Mesenchymal stem cell (in vitro differentiated cells and primary cell): ENCODE data around the gene KCNJ18.
"Not testable (repeated sequence)": the region's sequence is repeated elsewhere in the genome, so short reads cannot be mapped to it uniquely, and the experiment has no call there.

ENCODE experiments used
- DNase-seq: peaks from one replicate; pipeline ENCODE4 v3.0.0-alpha.2; 2013
- H2AFZ ChIP-seq: one replicate; pipeline ENCODE4 v1.6.1; 2013; ENCODE audit warnings: low read depth, mild to moderate bottlenecking, control low read depth, inconsistent platforms, low read length, moderate library complexity
- H2AK5ac ChIP-seq: 2 replicates; pipeline ENCODE4 v1.6.1; 2013; ENCODE audit warnings: low read length, moderate library complexity, mild to moderate bottlenecking, inconsistent platforms; ENCODE audit not compliant: severe bottlenecking
- H2BK120ac ChIP-seq: one replicate; pipeline ENCODE4 v1.6.1; 2013; ENCODE audit warnings: low read depth, mild to moderate bottlenecking, inconsistent platforms, low read length, moderate library complexity
- H2BK12ac ChIP-seq, 2 experiments: one replicate each; pipeline ENCODE4 v1.6.1; 2013; ENCODE audit warnings: inconsistent platforms in 2 of 2, low read length in 2 of 2, mild to moderate bottlenecking in 2 of 2, moderate library complexity in 2 of 2, control low read depth in 1 of 2
- H2BK15ac ChIP-seq: one replicate; pipeline ENCODE4 v1.6.1; 2013; ENCODE audit warnings: mild to moderate bottlenecking, low read depth, inconsistent platforms; ENCODE audit not compliant: poor library complexity, severe bottlenecking
- H2BK5ac ChIP-seq: 2 replicates; pipeline ENCODE4 v1.6.1; 2013; ENCODE audit warnings: low read depth, mild to moderate bottlenecking, low read length, control low read depth, inconsistent platforms; ENCODE audit not compliant: poor library complexity, severe bottlenecking
- H3K14ac ChIP-seq, 2 experiments: one replicate each; pipeline ENCODE4 v1.6.1; 2013; ENCODE audit warnings: inconsistent platforms in 2 of 2, low read length in 2 of 2, control low read depth in 1 of 2, mild to moderate bottlenecking in 1 of 2, moderate library complexity in 1 of 2
- H3K18ac ChIP-seq, 2 experiments: one replicate each; pipeline ENCODE4 v1.6.1; 2013; ENCODE audit warnings: inconsistent platforms in 2 of 2, low read length in 2 of 2, control low read depth in 1 of 2, low read depth in 1 of 2, mild to moderate bottlenecking in 1 of 2
- H3K23ac ChIP-seq, 2 experiments: one replicate each; pipeline ENCODE4 v1.6.1; 2013; ENCODE audit warnings: inconsistent platforms in 2 of 2, low read length in 2 of 2, mild to moderate bottlenecking in 2 of 2, moderate library complexity in 2 of 2, control low read depth in 1 of 2
- H3K27ac ChIP-seq: 2 replicates; pipeline ENCODE4 v1.5.1; 2013; ENCODE audit warnings: mild to moderate bottlenecking, moderate library complexity, low read length, control low read depth, inconsistent platforms; ENCODE audit not compliant: poor library complexity, severe bottlenecking
- H3K27me3 ChIP-seq, 2 experiments: 2 replicates each; pipeline versions ENCODE4 v1.6.1 to v1.7.0; 2013; ENCODE audit warnings: low read length in 2 of 2, mild to moderate bottlenecking in 2 of 2, moderate library complexity in 2 of 2, control low read depth in 1 of 2, inconsistent platforms in 1 of 2; ENCODE audit not compliant: control insufficient read depth in 1 of 2, insufficient read depth in 1 of 2
- H3K36me3 ChIP-seq, 2 experiments: 2 replicates each; pipeline versions ENCODE4 v1.6.1 to v1.7.0; 2013; ENCODE audit warnings: low read length in 2 of 2, control low read depth in 1 of 2, inconsistent platforms in 1 of 2, low read depth in 1 of 2, mild to moderate bottlenecking in 1 of 2; ENCODE audit not compliant: insufficient read depth in 2 of 2, control insufficient read depth in 1 of 2
- H3K4ac ChIP-seq, 2 experiments: one replicate each; pipeline ENCODE4 v1.6.1; 2013; ENCODE audit warnings: inconsistent platforms in 2 of 2, low read length in 2 of 2, mild to moderate bottlenecking in 2 of 2, moderate library complexity in 2 of 2, control low read depth in 1 of 2, low read depth in 1 of 2
- H3K4me1 ChIP-seq: 2 replicates; pipeline ENCODE4 v1.6.1; 2013; ENCODE audit warnings: low read depth, low read length, control low read depth; ENCODE audit not compliant: control insufficient read depth, insufficient read depth
- H3K4me2 ChIP-seq: 2 replicates; pipeline ENCODE4 v1.6.1; 2013; ENCODE audit warnings: low read length, mild to moderate bottlenecking, inconsistent platforms; ENCODE audit not compliant: poor library complexity, severe bottlenecking
- H3K4me3 ChIP-seq, 2 experiments: 2 replicates each; pipeline versions ENCODE4 v1.5.1 to v1.7.0; 2013; ENCODE audit warnings: low read length in 2 of 2, mild to moderate bottlenecking in 2 of 2, control low read depth in 1 of 2, low read depth in 1 of 2; ENCODE audit not compliant: insufficient read depth in 1 of 2
- H3K79me1 ChIP-seq: replicated peaks from 2 replicates; pipeline ENCODE4 v1.6.1; 2013; ENCODE audit warnings: mild to moderate bottlenecking, control low read depth, low read length, inconsistent platforms; ENCODE audit not compliant: poor library complexity, severe bottlenecking
- H3K9ac ChIP-seq: 2 replicates; pipeline ENCODE4 v1.7.0; 2013; ENCODE audit warnings: mild to moderate bottlenecking, low read length, moderate library complexity
- H3K9me3 ChIP-seq: 2 replicates; pipeline ENCODE4 v1.7.0; 2013; ENCODE audit warnings: mild to moderate bottlenecking, low read length; ENCODE audit not compliant: control insufficient read depth
- H4K8ac ChIP-seq: one replicate; pipeline ENCODE4 v1.6.1; 2013; ENCODE audit warnings: inconsistent platforms, mild to moderate bottlenecking, low read length, moderate library complexity
- H4K91ac ChIP-seq: one replicate; pipeline ENCODE4 v1.6.1; 2013; ENCODE audit warnings: mild to moderate bottlenecking, low read length, inconsistent platforms
- WGBS: methylation state at CpG from one replicate; pipeline ENCODE4 v1.1.7; 2013; ENCODE audit warnings: mixed read lengths; 5-methylcytosine and 5-hydroxymethylcytosine counted together

The KCNJ18 gene

DNA sequence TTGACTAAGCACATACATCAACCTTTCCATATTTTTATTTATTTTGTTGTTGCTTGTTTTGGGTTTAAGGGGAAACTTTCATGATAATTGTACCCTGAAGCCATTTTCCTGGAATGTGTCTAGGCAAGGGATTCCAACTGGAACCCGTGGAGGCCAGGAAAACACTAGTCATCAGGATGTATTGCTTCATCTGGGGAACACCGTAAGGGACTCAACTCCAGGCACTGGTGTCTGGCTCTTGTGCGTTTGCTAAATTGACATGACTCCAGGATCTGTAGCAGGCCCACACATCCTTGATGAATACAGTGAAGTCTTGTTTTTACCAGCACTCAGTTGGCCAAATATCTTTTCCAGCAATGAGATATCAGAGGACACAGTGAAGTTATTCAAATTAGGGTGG lies 21.3 kb downstream of the KCNJ18 start:
- not testable (repeated sequence) for H2AFZ ChIP-seq, H2BK120ac ChIP-seq, H3K4me3 ChIP-seq, DNase-seq, H3K18ac ChIP-seq, H3K79me1 ChIP-seq, H2BK12ac ChIP-seq, H4K91ac ChIP-seq, H3K36me3 ChIP-seq, H4K8ac ChIP-seq, H3K4ac ChIP-seq, H3K23ac ChIP-seq, H3K14ac ChIP-seq, H3K9me3 ChIP-seq, H3K4me1 ChIP-seq, H2BK15ac ChIP-seq, H3K27ac ChIP-seq, H3K9ac ChIP-seq, H2AK5ac ChIP-seq, H3K27me3 ChIP-seq, H2BK5ac ChIP-seq, H3K4me2 ChIP-seq
- no CpG with 5 or more reads among the region's 3 CpGs for WGBS

DNA sequence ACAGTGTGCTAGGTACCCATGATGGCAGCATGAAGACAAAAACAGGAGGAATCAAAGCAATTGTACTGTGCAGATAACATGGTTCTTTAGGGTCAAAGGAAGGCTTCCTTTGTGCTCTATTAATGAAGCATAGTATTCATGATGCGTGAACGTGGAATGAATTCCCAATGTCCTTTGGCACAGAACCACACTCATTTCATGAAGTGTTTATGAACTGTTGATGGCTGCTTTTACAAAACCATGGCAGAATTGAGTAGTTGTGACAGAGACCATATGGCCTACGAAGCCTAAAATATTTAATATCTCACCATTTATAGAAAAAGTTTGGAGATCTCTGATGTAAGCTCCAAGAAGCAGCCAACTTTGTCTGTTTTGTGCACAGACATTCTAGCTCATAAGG lies 22.4 kb downstream of the KCNJ18 start:
- not testable (repeated sequence) for H4K8ac ChIP-seq, H3K9me3 ChIP-seq, H2BK12ac ChIP-seq, H3K18ac ChIP-seq, DNase-seq, H3K23ac ChIP-seq, H3K79me1 ChIP-seq, H2BK120ac ChIP-seq, H3K36me3 ChIP-seq, H3K27ac ChIP-seq, H3K4me1 ChIP-seq, H3K4me3 ChIP-seq, H2AK5ac ChIP-seq, H3K4ac ChIP-seq, H3K9ac ChIP-seq, H2BK15ac ChIP-seq, H2AFZ ChIP-seq, H4K91ac ChIP-seq, H3K14ac ChIP-seq, H2BK5ac ChIP-seq, H3K27me3 ChIP-seq, H3K4me2 ChIP-seq
- WGBS = 60% methylated on average over 2 of the region's 3 CpGs

DNA sequence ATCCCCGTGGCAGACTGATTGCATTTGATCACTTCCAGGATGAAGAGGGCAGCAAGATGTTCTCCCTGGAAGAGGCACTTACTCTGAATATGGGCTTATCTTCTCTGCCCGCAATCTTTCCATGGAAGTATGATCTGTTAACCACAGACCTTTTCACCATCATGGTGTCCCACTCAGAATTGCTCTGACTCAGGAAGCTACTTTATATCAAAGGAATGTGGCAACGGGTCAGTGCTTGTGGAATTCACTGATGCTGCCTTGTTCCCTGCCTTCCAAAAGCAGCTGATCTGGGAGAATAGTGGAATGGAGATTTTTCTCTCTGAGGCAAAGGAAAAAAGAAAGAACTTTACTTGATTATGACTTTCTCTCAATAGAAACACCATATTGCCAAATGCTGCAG lies 23.6 kb downstream of the KCNJ18 start:
- H3K79me1 ChIP-seq = not testable (repeated sequence)

DNA sequence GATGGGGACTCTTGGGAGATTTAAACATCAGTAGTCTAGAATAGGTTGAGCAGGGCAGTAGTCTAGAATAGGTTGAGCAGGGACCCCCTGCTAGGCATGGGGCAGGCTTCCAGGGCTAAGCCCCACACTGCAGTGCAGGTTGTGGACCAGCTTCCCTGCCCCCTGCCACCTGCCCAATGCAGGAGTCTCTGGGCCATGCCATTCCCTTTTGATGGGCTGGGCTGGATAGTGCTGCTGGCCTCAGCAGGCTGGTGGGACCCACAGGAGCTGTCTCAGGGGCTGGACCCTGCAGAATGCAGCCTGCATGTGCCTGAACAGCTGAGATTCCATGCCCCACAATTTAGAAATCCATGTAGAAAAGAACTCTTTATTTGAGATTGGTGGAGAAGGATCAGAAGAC lies 26.6 kb downstream of the KCNJ18 start:
- H3K9ac ChIP-seq, H3K4me2 ChIP-seq, H2AK5ac ChIP-seq, H4K91ac ChIP-seq, H3K23ac ChIP-seq, H2BK12ac ChIP-seq, H3K18ac ChIP-seq, H3K4ac ChIP-seq, H3K14ac ChIP-seq, H2BK120ac ChIP-seq, H2BK5ac ChIP-seq, H3K9me3 ChIP-seq, H3K27me3 ChIP-seq, DNase-seq, H3K79me1 ChIP-seq, H3K36me3 ChIP-seq, H3K4me3 ChIP-seq, H3K27ac ChIP-seq, H2BK15ac ChIP-seq, H4K8ac ChIP-seq, H2AFZ ChIP-seq, H3K4me1 ChIP-seq: not testable (repeated sequence)

More for the DNA sequence above, 23.6 kb downstream of the KCNJ18 start:
- H3K23ac ChIP-seq, H2BK15ac ChIP-seq, H3K27ac ChIP-seq, H3K14ac ChIP-seq, H3K4me2 ChIP-seq, H4K91ac ChIP-seq, H2BK120ac ChIP-seq, H3K4ac ChIP-seq, H2AK5ac ChIP-seq, H2BK12ac ChIP-seq, H3K9me3 ChIP-seq, DNase-seq, H3K4me1 ChIP-seq, H2AFZ ChIP-seq, H3K4me3 ChIP-seq, H4K8ac ChIP-seq, H3K36me3 ChIP-seq, H2BK5ac ChIP-seq, H3K18ac ChIP-seq, H3K27me3 ChIP-seq: not testable (repeated sequence)
- peak overlapping the region; percentile 45 for H3K9ac ChIP-seq
- 0% methylated on average over 1 of the region's 3 CpGs for WGBS
